ENCODE results near the gene DEXI. TPM values are rescaled to one million over a fixed set of nuclear protein-coding genes. Genes with fewer than 3 reads are reported as not detected.

DEXI gene
- total RNA-seq, 1 donor from 2014 or later, result 110 TPM

GRCh38 chr16:10916534-10916933 lies 25.7 kb downstream of the DEXI start:
- peaks cover 38% of the 10 kb centered on the region for H3K4me1 ChIP-seq
- DNase-seq, result no peak
- no peak for TF ChIP-seq CTCF (IDR thresholded peaks at IDR 0.05; ENCODE audit: borderline replicate concordance)
- peaks cover 7% of the 10 kb centered on the region for H3K36me3 ChIP-seq
- no peak overlapping the region for H3K4me3 ChIP-seq
- H3K27ac ChIP-seq (replicated peaks), result no peak overlapping the region
- H3K27me3 ChIP-seq (ENCODE audit: low read depth), result no peaks in the 10 kb centered on the region
- H3K9me3 ChIP-seq (replicated peaks), result no peaks in the 10 kb centered on the region
- intact Hi-C loops (cut with micrococcal nuclease), result loop anchor here (10.0 kb wide), 1 partner anchor 172 kb away; the partner anchor contains the start of gene NUBP1

- H3K27ac ChIP-seq (replicated peaks), result no peak overlapping the region
- intact Hi-C loops (cut with micrococcal nuclease), result loop anchor here (10.0 kb wide), 1 partner anchor 166 kb away; the partner anchor contains the start of gene NUBP1
- H3K4me3 ChIP-seq, result no peak overlapping the region
- H3K9me3 ChIP-seq (replicated peaks), result no peaks in the 10 kb centered on the region
- no peak for DNase-seq
- no peak for TF ChIP-seq CTCF (IDR thresholded peaks at IDR 0.05; ENCODE audit: borderline replicate concordance)
- peaks cover 33% of the 10 kb centered on the region for H3K36me3 ChIP-seq
- peaks cover 17% of the 10 kb centered on the region for H3K4me1 ChIP-seq
- no peaks in the 10 kb centered on the region for H3K27me3 ChIP-seq (ENCODE audit: low read depth)
Measured at GRCh38 chr16:10911267-10911666, 31.0 kb downstream of the DEXI start.

- H3K4me3 ChIP-seq, result no peak overlapping the region
- H3K27ac ChIP-seq (replicated peaks), result peak overlapping the region; percentile 40
- no peaks in the 10 kb centered on the region for H3K27me3 ChIP-seq (ENCODE audit: low read depth)
- H3K4me1 ChIP-seq, result peaks cover 14% of the 10 kb centered on the region
- TF ChIP-seq CTCF (IDR thresholded peaks at IDR 0.05; ENCODE audit: borderline replicate concordance), result no peak
- intact Hi-C loops (cut with micrococcal nuclease), result no loop called here
- no peak for DNase-seq
- H3K36me3 ChIP-seq, result peaks cover 51% of the 10 kb centered on the region
- peaks cover 7% of the 10 kb centered on the region for H3K9me3 ChIP-seq (replicated peaks)
Measured at GRCh38 chr16:10907757-10908045, 34.6 kb downstream of the DEXI start.

GRCh38 chr16:10906914-10907756 lies 35.1 kb downstream of the DEXI start:
- intact Hi-C loops (cut with micrococcal nuclease), result no loop called here
- Histone ChIP-seq H3K27me3 (ENCODE audit: low read depth) (no peaks in the 10 kb centered on the region), H3K36me3 (peaks cover 57% of the 10 kb centered on the region), H3K4me3 (no peak overlapping the region), H3K4me1 (peaks cover 10% of the 10 kb centered on the region), H3K27ac (replicated peaks) (peak overlapping the region; percentile 40), H3K9me3 (replicated peaks) (peaks cover 11% of the 10 kb centered on the region)
- TF ChIP-seq CTCF (IDR thresholded peaks at IDR 0.05; ENCODE audit: borderline replicate concordance), result no peak
- peak; percentile 59 for DNase-seq

- H3K4me1 ChIP-seq, result peaks cover 10% of the 10 kb centered on the region
- H3K36me3 ChIP-seq, result peaks cover 62% of the 10 kb centered on the region
- no peak for DNase-seq
- intact Hi-C loops (cut with micrococcal nuclease), result no loop called here
- H3K27me3 ChIP-seq (ENCODE audit: low read depth), result no peaks in the 10 kb centered on the region
- no peak for TF ChIP-seq CTCF (IDR thresholded peaks at IDR 0.05; ENCODE audit: borderline replicate concordance)
- peaks cover 11% of the 10 kb centered on the region for H3K9me3 ChIP-seq (replicated peaks)
- H3K27ac ChIP-seq (replicated peaks), result no peak overlapping the region
- H3K4me3 ChIP-seq, result no peak overlapping the region
Measured at GRCh38 chr16:10906482-10906881, 35.8 kb downstream of the DEXI start.

Measured in left ventricle myocardium inferior (tissue), 1 donor.